Natural killer cell (primary cell): ENCODE results near the gene ATN1. TPM values are rescaled to one million over a fixed set of nuclear protein-coding genes. Genes with fewer than 3 reads are reported as not detected.

Source experiments
- ATAC-seq, 3 donors: fragments of 150-1000 bp in 2 of 3; fragments of 200-7000 bp in 1 of 3; cut with Tn5 transposase; 1 replicate in 1 of 3; 2 replicates in 2 of 3; pipeline ENCODE4 v1.10.0; 2021; ENCODE audit warnings: mild to moderate bottlenecking in 2 of 3, moderate library complexity in 2 of 3
- DNase-seq, 2 donors: peaks; one replicate each; pipeline versions ENCODE4 v3.0.0 to v3.0.0-alpha.2; 2013 to 2021; ENCODE audit warnings: mixed read lengths in 1 of 2
- H3K27ac ChIP-seq: one replicate; pipeline ENCODE4 v1.5.1; 2013; ENCODE audit warnings: mild to moderate bottlenecking, low read length
- H3K27me3 ChIP-seq: one replicate; pipeline ENCODE4 v1.6.1; 2013; ENCODE audit warnings: low read length; ENCODE audit not compliant: control insufficient read depth, insufficient read depth
- H3K36me3 ChIP-seq: one replicate; pipeline ENCODE4 v1.6.1; 2013; ENCODE audit warnings: low read length; ENCODE audit not compliant: control insufficient read depth, insufficient read depth
- H3K4me1 ChIP-seq: one replicate; pipeline ENCODE4 v1.6.1; 2013; ENCODE audit warnings: low read length; ENCODE audit not compliant: control insufficient read depth, insufficient read depth
- H3K4me3 ChIP-seq: one replicate; pipeline ENCODE4 v1.5.1; 2013; ENCODE audit warnings: low read length
- H3K9me3 ChIP-seq: one replicate; pipeline ENCODE4 v1.6.1; 2013; ENCODE audit warnings: low read length; ENCODE audit not compliant: control insufficient read depth, insufficient read depth
- H3K27ac Mint-ChIP-seq, 2 donors: one replicate each; pipeline ENCODE4 v1.8.0; 2022; ENCODE audit warnings: mild to moderate bottlenecking in 2 of 2, mixed read lengths in 2 of 2, moderate library complexity in 1 of 2
- H3K27me3 Mint-ChIP-seq, 2 donors: one replicate each; pipeline ENCODE4 v1.8.0; 2022; ENCODE audit warnings: low read depth in 2 of 2, mixed read lengths in 2 of 2
- H3K36me3 Mint-ChIP-seq: one replicate; pipeline ENCODE4 v1.8.0; 2022; ENCODE audit warnings: mixed read lengths
- H3K4me1 Mint-ChIP-seq, 2 donors: one replicate each; pipeline ENCODE4 v1.8.0; 2022; ENCODE audit warnings: mixed read lengths in 2 of 2
- H3K4me3 Mint-ChIP-seq: one replicate; pipeline ENCODE4 v1.8.0; 2022; ENCODE audit warnings: mild to moderate bottlenecking, moderate library complexity, mixed read lengths
- H3K9me3 Mint-ChIP-seq, 2 donors: one replicate each; pipeline ENCODE4 v1.8.0; 2022; ENCODE audit warnings: mixed read lengths in 2 of 2
- CTCF ChIP-seq: fragments of 200-600 bp; IDR thresholded peaks from one replicate; pipeline ENCODE4 v1.8.0; 2022; ENCODE audit warnings: antibody characterized with exemption
- WGBS: methylation state at CpG from one replicate; pipeline ENCODE4 v1.1.7; 2013; ENCODE audit warnings: missing lambda C conversion rate; ENCODE audit not compliant: insufficient coverage; 5-methylcytosine and 5-hydroxymethylcytosine counted together
- intact Hi-C: fragments of 100-400 bp; cut with micrococcal nuclease; formaldehyde crosslinking; loops from one replicate; pipeline ENCODE4 v1.14.2; 2022
- total RNA-seq, 4 donors: library from RNA; stranded (reverse); fragments of 120-200 nt in 1 of 4; gene quantifications; one replicate each; pipeline versions ENCODE4 v1.2.3 to v1.2.4, GENCODE V29; 2013 to 2022

ATN1 gene
- total RNA-seq, 3 donors from 2014 or later (not counting 1 experiment from before 2014, with no cell fraction given), result 29.3 to 34.0 (median 31.9) TPM

- no peaks in the 10 kb centered on the region for H3K9me3 Mint-ChIP-seq
- H3K4me1 ChIP-seq, result peaks cover 32% of the 10 kb centered on the region
- peak overlapping the region; percentile 65 for H3K27ac ChIP-seq
- peaks cover 38 to 43% of the 10 kb centered on the region in 2 donors for H3K4me1 Mint-ChIP-seq
- H3K36me3 ChIP-seq, result no peaks in the 10 kb centered on the region
- peak overlapping the region; percentile 72 to 86 for H3K27ac Mint-ChIP-seq
- H3K36me3 Mint-ChIP-seq, result no peaks in the 10 kb centered on the region
- no peak for TF ChIP-seq CTCF
- H3K27me3 Mint-ChIP-seq, result no peaks in the 10 kb centered on the region
- peak in 1 of 2 donors; percentile 43 for DNase-seq
- H3K27me3 ChIP-seq, result no peaks in the 10 kb centered on the region
- peak overlapping the region; percentile 38 for H3K4me3 ChIP-seq
- H3K9me3 ChIP-seq, result no peaks in the 10 kb centered on the region
- no peak for ATAC-seq
- WGBS, result 36% methylated on average over 18 of the region's 19 CpGs
- intact Hi-C loops, result no loop called here
- H3K4me3 Mint-ChIP-seq, result peak overlapping the region; percentile 92
These were observed 1.1 kb downstream of the ATN1 start for GRCh38 chr12:6928703-6929407.

GRCh38 chr12:6929466-6930452 lies 2.0 kb downstream of the ATN1 start:
- peak in 1 of 2 donors; percentile 55 for DNase-seq
- Histone ChIP-seq H3K36me3 (peaks cover 4% of the 10 kb centered on the region), H3K27ac (no peak overlapping the region), H3K27me3 (no peaks in the 10 kb centered on the region), H3K9me3 (no peaks in the 10 kb centered on the region), H3K4me1 (peaks cover 23% of the 10 kb centered on the region), H3K4me3 (no peak overlapping the region)
- TF ChIP-seq CTCF, result no peak
- no peak for ATAC-seq
- WGBS, result 96% methylated on average over 6 of the region's 7 CpGs
- H3K27me3 Mint-ChIP-seq, result no peaks in the 10 kb centered on the region
- H3K27ac Mint-ChIP-seq, result peak overlapping the region; percentile 72 to 86
- peaks cover 31 to 35% of the 10 kb centered on the region in 2 donors for H3K4me1 Mint-ChIP-seq
- intact Hi-C loops, result no loop called here
- no peaks in the 10 kb centered on the region for H3K9me3 Mint-ChIP-seq
- H3K36me3 Mint-ChIP-seq, result no peaks in the 10 kb centered on the region
- H3K4me3 Mint-ChIP-seq, result peak overlapping the region; percentile 92

GRCh38 chr12:6932766-6933165 lies 5.0 kb downstream of the ATN1 start:
- Mint-ChIP-seq H3K36me3 (no peaks in the 10 kb centered on the region), H3K4me1 (peaks cover 25 to 33% of the 10 kb centered on the region in 2 donors), H3K27me3 (no peaks in the 10 kb centered on the region), H3K9me3 (no peaks in the 10 kb centered on the region), H3K27ac (peak overlapping the region in 1 of 2 donors; percentile 72), H3K4me3 (no peak overlapping the region)
- no peak for TF ChIP-seq CTCF
- no peak overlapping the region for H3K27ac ChIP-seq
- ATAC-seq (no peak), DNase-seq (peak in 1 of 2 donors; percentile 47)
- no CpG with 5 or more reads among the region's 1 CpG for WGBS
- no peaks in the 10 kb centered on the region for H3K9me3 ChIP-seq
- H3K27me3 ChIP-seq, result no peaks in the 10 kb centered on the region
- H3K4me3 ChIP-seq, result no peak overlapping the region
- H3K36me3 ChIP-seq, result peaks cover 4% of the 10 kb centered on the region
- H3K4me1 ChIP-seq, result peaks cover 31% of the 10 kb centered on the region
- intact Hi-C loops, result no loop called here
